SJCRH30 (cell line): ENCODE data around the gene KHDC4. TPM values are rescaled to one million over a fixed set of nuclear protein-coding genes. Genes with fewer than 3 reads are reported as not detected.

ENCODE experiments used
- DNase-seq, 2 experiments: peaks; one replicate each; pipeline ENCODE4 v3.0.0-alpha.2; 2015 to 2020
- H3K27ac ChIP-seq: fragments of 250-450 bp; sonication (Bioruptor Pico); 2 replicates; pipeline ENCODE4 v1.5.1; 2020; ENCODE audit warnings: mild to moderate bottlenecking, moderate library complexity
- H3K27me3 ChIP-seq: fragments of 250-450 bp; sonication (Bioruptor Pico); 2 replicates; pipeline ENCODE4 v1.5.1; 2020; ENCODE audit warnings: mild to moderate bottlenecking, moderate library complexity
- H3K36me3 ChIP-seq: fragments of 250-450 bp; sonication (Bioruptor Pico); 2 replicates; pipeline ENCODE4 v1.5.1; 2020; ENCODE audit warnings: mild to moderate bottlenecking, moderate library complexity
- H3K4me1 ChIP-seq: fragments of 250-450 bp; sonication (Bioruptor Pico); 2 replicates; pipeline ENCODE4 v1.5.1; 2020; ENCODE audit warnings: mild to moderate bottlenecking, moderate library complexity
- H3K4me3 ChIP-seq: fragments of 250-450 bp; sonication (Bioruptor Pico); 2 replicates; pipeline ENCODE4 v1.5.1; 2020; ENCODE audit warnings: mild to moderate bottlenecking, moderate library complexity
- H3K9me3 ChIP-seq: fragments of 250-450 bp; sonication (Bioruptor Pico); replicated peaks from 2 replicates; pipeline ENCODE4 v1.5.1; 2020; ENCODE audit warnings: mild to moderate bottlenecking, moderate library complexity
- total RNA-seq: library from RNA; depleted of rRNA; stranded (reverse); fragments of >200 nt; shearing (Covaris generic); gene quantifications from 2 replicates; pipeline ENCODE4 v1.2.3, GENCODE V29; 2014

KHDC4 gene
- total RNA-seq, 1 experiment from 2014 or later = 52.1 TPM

DNA sequence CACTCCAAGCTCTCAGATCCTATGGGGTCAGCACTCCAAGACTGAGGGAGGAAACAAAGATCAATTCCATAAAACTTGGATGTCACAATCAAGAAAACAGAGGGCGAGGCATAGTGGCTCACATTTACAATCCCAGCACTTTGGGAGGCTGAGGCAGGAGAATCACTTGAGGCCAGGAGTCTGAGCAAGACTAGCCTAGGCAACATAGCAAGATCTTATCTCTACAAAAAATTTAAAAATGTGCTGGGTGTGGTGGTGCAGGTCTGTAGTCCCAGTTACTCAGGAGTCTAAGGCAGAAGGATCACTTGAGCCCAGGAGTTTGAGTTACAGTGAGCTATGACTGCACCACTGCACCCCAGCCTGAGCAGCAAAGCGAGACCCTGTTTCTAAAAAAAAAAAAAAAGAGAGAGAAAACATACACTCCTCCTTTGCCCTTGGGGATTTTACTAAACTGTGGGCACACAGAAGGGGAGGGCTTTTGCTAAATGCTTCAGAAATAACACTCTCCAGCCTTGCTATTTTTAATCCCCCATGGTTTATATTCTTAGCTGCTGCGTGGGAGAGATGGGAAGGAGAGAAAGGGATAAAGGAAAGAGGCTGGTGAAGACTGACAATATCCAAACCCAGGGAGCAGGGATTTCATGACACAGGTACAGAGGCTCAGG lies 26.0 kb upstream of the KHDC4 start:
- H3K36me3 ChIP-seq = peaks cover 91% of the 10 kb centered on the region
- H3K4me1 ChIP-seq = peaks cover 20% of the 10 kb centered on the region; the same call in 1 of the 2 replicates
- no peak overlapping the region for H3K4me3 ChIP-seq
- no peak for DNase-seq
- no peaks in the 10 kb centered on the region for H3K9me3 ChIP-seq
- no peak overlapping the region for H3K27ac ChIP-seq
- H3K27me3 ChIP-seq = no peaks in the 10 kb centered on the region

GRCh38 chr1:155957411-155957915 lies 23.2 kb upstream of the KHDC4 start:
- no peaks in the 10 kb centered on the region for H3K27me3 ChIP-seq
- no peak for DNase-seq
- H3K4me1 ChIP-seq = peaks cover 16% of the 10 kb centered on the region; the same call in 1 of the 2 replicates
- H3K4me3 ChIP-seq = no peak overlapping the region
- H3K27ac ChIP-seq = no peak overlapping the region
- H3K9me3 ChIP-seq = no peaks in the 10 kb centered on the region
- peaks cover 88% of the 10 kb centered on the region for H3K36me3 ChIP-seq

- Histone ChIP-seq H3K4me1 (no peaks in the 10 kb centered on the region), H3K36me3 (peaks cover 88% of the 10 kb centered on the region), H3K4me3 (no peak overlapping the region), H3K27ac (no peak overlapping the region), H3K9me3 (no peaks in the 10 kb centered on the region), H3K27me3 (no peaks in the 10 kb centered on the region)
- DNase-seq = no peak
These were observed 20.4 kb upstream of the KHDC4 start for GRCh38 chr1:155954645-155955044.

GRCh38 chr1:155952505-155952890 lies 18.3 kb upstream of the KHDC4 start:
- H3K36me3 ChIP-seq = peaks cover 88% of the 10 kb centered on the region
- no peaks in the 10 kb centered on the region for H3K27me3 ChIP-seq
- H3K4me1 ChIP-seq = no peaks in the 10 kb centered on the region
- H3K4me3 ChIP-seq = no peak overlapping the region
- no peaks in the 10 kb centered on the region for H3K9me3 ChIP-seq
- no peak overlapping the region for H3K27ac ChIP-seq
- no peak for DNase-seq

GRCh38 chr1:155951753-155952504 lies 17.7 kb upstream of the KHDC4 start:
- peaks cover 88% of the 10 kb centered on the region for H3K36me3 ChIP-seq
- no peaks in the 10 kb centered on the region for H3K27me3 ChIP-seq
- no peak overlapping the region for H3K4me3 ChIP-seq
- no peak overlapping the region for H3K27ac ChIP-seq
- H3K9me3 ChIP-seq = no peaks in the 10 kb centered on the region
- no peaks in the 10 kb centered on the region for H3K4me1 ChIP-seq
- DNase-seq = no peak

- H3K9me3 ChIP-seq = no peaks in the 10 kb centered on the region
- no peak for DNase-seq
- peaks cover 88% of the 10 kb centered on the region for H3K36me3 ChIP-seq
- H3K27me3 ChIP-seq = no peaks in the 10 kb centered on the region
- H3K4me3 ChIP-seq = no peak overlapping the region
- no peak overlapping the region for H3K27ac ChIP-seq
- H3K4me1 ChIP-seq = 0 out of 2 replicates have a peak, but pooled peaks cover 4% of the 10 kb centered on the region
These were observed 16.6 kb upstream of the KHDC4 start for GRCh38 chr1:155950829-155951228.

DNA sequence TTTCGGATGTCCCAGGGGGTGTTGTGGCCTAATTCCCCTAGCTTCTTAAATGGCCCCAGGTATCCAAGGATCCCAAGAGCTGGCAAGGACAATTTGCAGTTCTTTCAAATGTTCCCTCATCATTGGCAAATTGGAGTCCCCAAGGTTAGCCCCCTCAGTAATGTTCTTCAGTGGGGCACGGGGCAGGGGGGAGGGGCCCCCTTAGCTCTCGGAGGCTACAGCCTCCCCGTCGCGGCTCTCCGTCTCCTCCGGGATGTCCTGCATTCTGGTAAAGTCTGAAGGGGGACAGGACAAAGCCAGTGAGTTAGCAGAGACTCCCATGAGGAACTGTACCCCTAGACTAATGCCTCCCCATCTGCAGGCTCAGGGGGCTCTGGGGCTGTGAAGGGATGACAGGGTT lies 13.5 kb upstream of the KHDC4 start:
- Histone ChIP-seq H3K4me3 (no peak overlapping the region), H3K27me3 (no peaks in the 10 kb centered on the region), H3K4me1 (peaks cover 8% of the 10 kb centered on the region; the same call in 1 of the 2 replicates), H3K36me3 (peaks cover 67% of the 10 kb centered on the region), H3K9me3 (no peaks in the 10 kb centered on the region), H3K27ac (no peak overlapping the region)
- DNase-seq = no peak

DNA sequence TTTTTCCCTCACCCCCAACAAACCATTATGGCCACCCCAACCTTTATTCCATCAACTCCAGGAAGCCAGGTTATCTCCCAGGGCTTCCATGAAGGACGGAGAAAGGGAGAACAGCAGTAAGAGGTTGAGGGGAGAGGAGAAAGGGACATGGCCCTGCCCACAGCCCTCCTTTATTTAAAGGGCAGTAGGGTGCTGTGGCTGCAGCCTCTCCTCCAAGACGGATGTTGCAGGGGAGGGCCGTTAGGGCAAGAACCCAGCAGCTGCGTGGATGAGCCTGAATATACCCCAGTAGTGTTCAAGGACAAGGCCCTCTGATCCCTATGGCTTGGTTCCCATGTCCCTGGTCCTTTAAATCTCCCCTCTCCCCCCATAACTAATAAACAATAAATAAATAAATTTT lies 13.1 kb upstream of the KHDC4 start:
- Histone ChIP-seq H3K27ac (no peak overlapping the region), H3K9me3 (no peaks in the 10 kb centered on the region), H3K27me3 (no peaks in the 10 kb centered on the region), H3K36me3 (peaks cover 63% of the 10 kb centered on the region), H3K4me1 (peaks cover 8% of the 10 kb centered on the region), H3K4me3 (no peak overlapping the region)
- no peak for DNase-seq

- Histone ChIP-seq H3K4me1 (peaks cover 14% of the 10 kb centered on the region), H3K27ac (no peak overlapping the region), H3K4me3 (no peak overlapping the region), H3K36me3 (peaks cover 57% of the 10 kb centered on the region), H3K9me3 (no peaks in the 10 kb centered on the region), H3K27me3 (no peaks in the 10 kb centered on the region)
- no peak for DNase-seq
These were observed 12.5 kb upstream of the KHDC4 start for GRCh38 chr1:155946633-155947219.

GRCh38 chr1:155944444-155944799 lies 10.2 kb upstream of the KHDC4 start:
- H3K27me3 ChIP-seq = no peaks in the 10 kb centered on the region
- peaks cover 33% of the 10 kb centered on the region for H3K4me1 ChIP-seq
- no peak overlapping the region for H3K4me3 ChIP-seq
- H3K36me3 ChIP-seq = peaks cover 36% of the 10 kb centered on the region
- H3K9me3 ChIP-seq = no peaks in the 10 kb centered on the region
- DNase-seq = no peak
- no peak overlapping the region for H3K27ac ChIP-seq

GRCh38 chr1:155942578-155943141 lies 8.4 kb upstream of the KHDC4 start:
- no peaks in the 10 kb centered on the region for H3K27me3 ChIP-seq

DNA sequence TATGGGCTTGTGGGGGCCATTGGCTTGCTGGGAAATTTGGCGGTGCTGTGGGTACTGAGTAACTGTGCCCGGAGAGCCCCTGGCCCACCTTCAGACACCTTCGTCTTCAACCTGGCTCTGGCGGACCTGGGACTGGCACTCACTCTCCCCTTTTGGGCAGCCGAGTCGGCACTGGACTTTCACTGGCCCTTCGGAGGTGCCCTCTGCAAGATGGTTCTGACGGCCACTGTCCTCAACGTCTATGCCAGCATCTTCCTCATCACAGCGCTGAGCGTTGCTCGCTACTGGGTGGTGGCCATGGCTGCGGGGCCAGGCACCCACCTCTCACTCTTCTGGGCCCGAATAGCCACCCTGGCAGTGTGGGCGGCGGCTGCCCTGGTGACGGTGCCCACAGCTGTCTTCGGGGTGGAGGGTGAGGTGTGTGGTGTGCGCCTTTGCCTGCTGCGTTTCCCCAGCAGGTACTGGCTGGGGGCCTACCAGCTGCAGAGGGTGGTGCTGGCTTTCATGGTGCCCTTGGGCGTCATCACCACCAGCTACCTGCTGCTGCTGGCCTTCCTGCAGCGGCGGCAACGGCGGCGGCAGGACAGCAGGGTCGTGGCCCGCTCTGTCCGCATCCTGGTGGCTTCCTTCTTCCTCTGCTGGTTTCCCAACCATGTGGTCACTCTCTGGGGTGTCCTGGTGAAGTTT lies 7.8 kb upstream of the KHDC4 start:
- no peaks in the 10 kb centered on the region for H3K27me3 ChIP-seq
- H3K4me3 ChIP-seq = no peak overlapping the region
- peaks cover 13% of the 10 kb centered on the region for H3K36me3 ChIP-seq
- no peaks in the 10 kb centered on the region for H3K9me3 ChIP-seq
- DNase-seq = peak in 1 of 2 experiments; percentile 19
- peak overlapping the region; percentile 19 for H3K27ac ChIP-seq
- H3K4me1 ChIP-seq = peaks cover 35% of the 10 kb centered on the region

More at GRCh38 chr1:155942578-155943141, 8.4 kb upstream of the KHDC4 start:
- Histone ChIP-seq H3K4me3 (no peak overlapping the region), H3K36me3 (peaks cover 20% of the 10 kb centered on the region), H3K27ac (no peak overlapping the region), H3K4me1 (peaks cover 35% of the 10 kb centered on the region), H3K9me3 (no peaks in the 10 kb centered on the region)
- peak in 1 of 2 experiments; percentile 40 for DNase-seq

DNA sequence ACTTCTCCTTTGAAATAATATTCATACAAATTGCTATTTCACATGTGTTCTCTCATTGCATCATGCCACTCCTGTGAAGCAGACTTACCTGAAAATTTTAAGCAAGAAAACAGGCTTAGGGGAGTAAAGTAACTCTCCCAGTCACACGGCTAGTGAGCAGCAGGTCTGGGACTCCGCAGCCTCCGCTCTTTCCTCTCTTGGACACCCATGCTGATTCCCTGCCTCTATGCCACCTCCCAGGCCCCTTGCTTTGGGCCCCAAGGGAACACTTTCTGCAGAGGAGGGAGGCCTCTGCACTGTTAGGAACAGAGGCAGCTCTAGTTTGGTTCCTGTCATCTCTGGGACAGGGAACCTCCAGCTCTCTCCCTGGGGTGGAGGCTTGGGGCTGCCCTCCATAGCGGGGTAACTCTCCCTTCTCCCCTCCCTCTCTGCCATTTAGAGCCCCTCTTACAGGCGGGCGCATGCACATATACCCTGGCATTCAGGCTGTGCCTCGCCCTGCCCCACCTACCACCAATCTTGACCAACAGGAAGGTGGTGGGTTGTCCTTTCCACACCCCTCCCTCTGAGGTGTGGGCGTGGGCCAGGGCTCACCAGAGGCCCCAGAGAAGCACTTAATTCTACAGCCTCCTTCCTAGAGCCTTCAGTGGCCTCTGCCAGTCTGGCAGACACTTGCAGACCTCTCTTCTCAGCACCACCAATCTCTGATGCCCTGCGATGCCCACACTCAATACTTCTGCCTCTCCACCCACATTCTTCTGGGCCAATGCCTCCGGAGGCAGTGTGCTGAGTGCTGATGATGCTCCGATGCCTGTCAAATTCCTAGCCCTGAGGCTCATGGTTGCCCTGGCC lies 7.0 kb upstream of the KHDC4 start, which contains the start of gene RXFP4:
Gene RXFP4, plus strand, starts transcription at position 646 of the 852 bp plus-strand sequence. Its CDS starts 72 bp downstream, at position 718.
- H3K4me3 ChIP-seq = no peak within 1 kb of the TSS
- no peaks in the 10 kb centered on the region for H3K27me3 ChIP-seq
- no peaks in the 10 kb centered on the region for H3K9me3 ChIP-seq
- peaks cover 5% of the 10 kb centered on the region for H3K36me3 ChIP-seq
- H3K4me1 ChIP-seq = peaks cover 35% of the 10 kb centered on the region
- peak within 1 kb of the TSS; percentile 19 for H3K27ac ChIP-seq
- DNase-seq = peak; percentile 61 to 70
